Mesothelial cell of epicardium (in vitro differentiated cells): Measurements from ENCODE around the gene MMRN1. TPM values are rescaled to one million over a fixed set of nuclear protein-coding genes. Genes with fewer than 3 reads are reported as not detected.

Experiments
- DNase-seq, 2 experiments: peaks; one replicate each; pipeline ENCODE4 v3.0.0; 2021; ENCODE audit warnings: low spot score in 2 of 2; ENCODE audit not compliant: unreplicated experiment in 2 of 2
- H3K27ac Mint-ChIP-seq: 2 replicates; pipeline ENCODE4 v1.8.0; 2021; ENCODE audit warnings: mixed read lengths
- H3K27me3 Mint-ChIP-seq: 2 replicates; pipeline ENCODE4 v1.8.0; 2021; ENCODE audit warnings: low read depth, mixed read lengths
- H3K36me3 Mint-ChIP-seq: 2 replicates; pipeline ENCODE4 v1.8.0; 2021; ENCODE audit warnings: mixed read lengths
- H3K4me1 Mint-ChIP-seq: 2 replicates; pipeline ENCODE4 v1.8.0; 2021; ENCODE audit warnings: mixed read lengths
- H3K4me3 Mint-ChIP-seq: 2 replicates; pipeline ENCODE4 v1.8.0; 2021; ENCODE audit warnings: mild to moderate bottlenecking, moderate library complexity, mixed read lengths
- H3K9me3 Mint-ChIP-seq: 2 replicates; pipeline ENCODE4 v1.8.0; 2021; ENCODE audit warnings: mixed read lengths
- total RNA-seq: library from RNA; stranded (reverse); gene quantifications from 3 replicates; pipeline ENCODE4 v1.2.1, GENCODE V29; 2021
- TF ChIP-seq, protein P1 (sequence below): fragments of 200-600 bp; sonication (generic); IDR thresholded peaks from one replicate; pipeline ENCODE4 v1.5.0; 2021; ENCODE audit warnings: antibody characterized with exemption; ENCODE audit not compliant: unreplicated experiment

The MMRN1 gene
- total RNA-seq, 1 donor from 2014 or later, result not detected

DNA sequence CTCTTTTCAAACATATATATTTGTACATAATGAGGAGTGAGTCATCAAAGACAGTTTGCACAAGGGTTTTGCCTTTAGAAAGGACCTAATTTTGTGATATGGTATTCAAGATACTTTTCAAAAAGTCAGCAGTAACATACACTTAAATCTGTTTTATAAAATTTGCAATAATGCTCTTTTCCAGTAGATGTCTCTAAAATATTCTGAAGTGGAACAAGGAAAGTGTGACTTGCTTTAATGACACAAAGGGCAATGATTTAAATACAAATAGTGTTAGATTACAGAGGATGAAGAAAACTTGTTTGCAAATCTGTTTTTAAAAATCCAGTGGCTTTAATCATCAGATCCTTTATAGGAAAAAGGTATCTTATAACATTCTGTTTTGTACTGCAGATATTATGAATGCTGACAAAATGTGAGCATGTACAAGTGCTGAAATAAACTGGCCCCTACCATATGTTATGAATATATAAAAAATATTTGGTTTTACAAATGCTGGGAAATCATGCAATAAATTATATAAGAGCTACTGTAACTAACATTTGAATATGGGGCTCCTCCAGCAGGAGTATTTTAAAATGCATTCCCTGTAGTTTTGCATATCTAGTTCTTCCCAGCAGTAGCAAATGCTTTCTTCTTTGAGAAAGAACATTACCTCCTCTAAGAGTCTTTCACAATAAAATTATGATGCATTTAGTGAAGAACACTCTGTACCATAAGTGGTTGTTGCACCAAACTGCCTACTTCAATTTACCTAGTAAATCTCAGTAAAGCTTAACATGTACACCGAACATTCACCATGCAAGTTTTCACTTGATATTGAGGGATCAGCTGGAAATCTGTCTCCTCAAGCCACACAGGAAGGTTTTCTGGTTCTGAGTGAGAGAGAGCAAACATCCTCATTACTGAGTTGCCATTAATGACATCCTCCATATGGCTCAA lies 20.2 kb downstream of the MMRN1 start:
- Mint-ChIP-seq H3K4me1 (peaks cover 18% of the 10 kb centered on the region), H3K9me3 (no peaks in the 10 kb centered on the region), H3K4me3 (no peak overlapping the region), H3K36me3 (no peaks in the 10 kb centered on the region), H3K27me3 (no peaks in the 10 kb centered on the region), H3K27ac (no peak overlapping the region)
- no peak for DNase-seq
- TF ChIP-seq, protein P1, sequence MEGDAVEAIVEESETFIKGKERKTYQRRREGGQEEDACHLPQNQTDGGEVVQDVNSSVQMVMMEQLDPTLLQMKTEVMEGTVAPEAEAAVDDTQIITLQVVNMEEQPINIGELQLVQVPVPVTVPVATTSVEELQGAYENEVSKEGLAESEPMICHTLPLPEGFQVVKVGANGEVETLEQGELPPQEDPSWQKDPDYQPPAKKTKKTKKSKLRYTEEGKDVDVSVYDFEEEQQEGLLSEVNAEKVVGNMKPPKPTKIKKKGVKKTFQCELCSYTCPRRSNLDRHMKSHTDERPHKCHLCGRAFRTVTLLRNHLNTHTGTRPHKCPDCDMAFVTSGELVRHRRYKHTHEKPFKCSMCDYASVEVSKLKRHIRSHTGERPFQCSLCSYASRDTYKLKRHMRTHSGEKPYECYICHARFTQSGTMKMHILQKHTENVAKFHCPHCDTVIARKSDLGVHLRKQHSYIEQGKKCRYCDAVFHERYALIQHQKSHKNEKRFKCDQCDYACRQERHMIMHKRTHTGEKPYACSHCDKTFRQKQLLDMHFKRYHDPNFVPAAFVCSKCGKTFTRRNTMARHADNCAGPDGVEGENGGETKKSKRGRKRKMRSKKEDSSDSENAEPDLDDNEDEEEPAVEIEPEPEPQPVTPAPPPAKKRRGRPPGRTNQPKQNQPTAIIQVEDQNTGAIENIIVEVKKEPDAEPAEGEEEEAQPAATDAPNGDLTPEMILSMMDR, result no peak

DNA sequence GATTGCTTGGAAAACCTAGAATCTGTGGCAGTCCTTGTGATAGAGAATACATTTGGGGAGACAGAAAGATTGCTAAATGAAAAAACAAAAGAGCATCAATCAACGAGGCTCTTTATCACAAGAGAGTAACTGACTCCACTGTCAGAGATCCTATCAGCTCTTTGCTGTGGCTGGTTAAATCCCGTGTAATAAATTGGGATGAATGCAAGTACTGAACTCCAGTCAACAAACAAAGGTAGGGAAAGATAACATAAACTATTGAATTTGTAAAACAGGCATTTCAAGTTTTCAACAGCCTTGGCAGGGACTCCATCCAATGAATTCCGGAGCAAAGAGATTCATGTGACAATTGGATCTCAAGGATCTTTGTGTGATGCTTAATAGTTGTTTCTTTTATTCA lies 21.3 kb downstream of the MMRN1 start:
- DNase-seq, result no peak
- H3K4me3 Mint-ChIP-seq, result no peak overlapping the region
- TF ChIP-seq, protein P1, result no peak
- H3K27ac Mint-ChIP-seq, result no peak overlapping the region
- H3K9me3 Mint-ChIP-seq, result no peaks in the 10 kb centered on the region
- no peaks in the 10 kb centered on the region for H3K27me3 Mint-ChIP-seq
- H3K4me1 Mint-ChIP-seq, result peaks cover 18% of the 10 kb centered on the region
- H3K36me3 Mint-ChIP-seq, result no peaks in the 10 kb centered on the region

DNA sequence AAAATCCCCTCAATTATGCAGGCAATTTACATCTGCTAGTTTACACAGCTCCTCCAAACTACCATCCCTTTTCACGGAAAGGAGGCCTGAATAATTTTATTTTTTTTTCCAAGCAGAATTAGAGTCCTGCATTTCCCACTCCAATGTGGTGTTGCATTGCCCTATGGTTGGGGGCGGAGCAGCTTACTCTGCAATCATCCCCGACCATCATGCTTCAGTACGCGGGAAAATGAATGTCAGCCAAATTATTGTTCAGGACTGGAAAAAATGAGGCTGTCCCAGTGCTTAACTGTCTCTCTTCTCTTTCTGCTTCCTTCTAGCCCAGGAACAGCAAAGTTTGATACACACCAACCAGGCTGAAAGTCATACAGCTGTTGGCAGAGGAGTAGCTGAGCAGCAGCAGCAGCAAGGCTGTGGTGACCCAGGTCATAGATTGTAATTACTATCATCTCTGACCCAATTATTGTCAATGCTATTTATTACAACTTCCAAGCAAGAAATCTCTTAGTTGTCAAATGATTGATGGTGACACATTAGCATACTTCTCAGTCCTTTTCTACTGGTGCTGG lies 28.3 kb downstream of the MMRN1 start:
- no peaks in the 10 kb centered on the region for H3K27me3 Mint-ChIP-seq
- H3K36me3 Mint-ChIP-seq, result no peaks in the 10 kb centered on the region
- no peak overlapping the region for H3K4me3 Mint-ChIP-seq
- H3K9me3 Mint-ChIP-seq, result peaks cover 18% of the 10 kb centered on the region
- TF ChIP-seq, protein P1, result no peak
- H3K4me1 Mint-ChIP-seq, result no peaks in the 10 kb centered on the region
- DNase-seq, result no peak
- no peak overlapping the region for H3K27ac Mint-ChIP-seq

DNA sequence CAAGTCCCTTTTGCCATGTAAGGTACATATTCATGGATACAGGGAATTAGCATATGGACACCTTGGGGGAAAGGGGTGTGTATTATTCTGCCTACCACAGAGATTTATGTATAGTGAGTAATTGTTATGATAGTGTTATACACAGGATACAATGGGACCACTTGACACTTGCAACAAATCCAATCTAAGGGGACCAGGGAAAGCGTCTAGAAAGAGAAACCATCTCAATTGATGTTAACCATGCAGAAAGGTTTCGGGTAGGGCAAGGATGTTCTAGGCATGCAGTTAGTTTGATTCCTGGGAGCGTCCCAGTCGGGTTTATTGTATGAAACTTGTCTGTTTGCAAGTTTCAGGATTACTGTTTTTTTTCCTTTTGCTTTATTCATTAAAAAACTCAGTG lies 34.2 kb downstream of the MMRN1 start:
- H3K36me3 Mint-ChIP-seq, result no peaks in the 10 kb centered on the region
- peaks cover 25% of the 10 kb centered on the region for H3K9me3 Mint-ChIP-seq
- H3K27me3 Mint-ChIP-seq, result no peaks in the 10 kb centered on the region
- no peak overlapping the region for H3K4me3 Mint-ChIP-seq
- TF ChIP-seq, protein P1, result no peak
- DNase-seq, result no peak
- H3K4me1 Mint-ChIP-seq, result peaks cover 3% of the 10 kb centered on the region
- H3K27ac Mint-ChIP-seq, result no peak overlapping the region

DNA sequence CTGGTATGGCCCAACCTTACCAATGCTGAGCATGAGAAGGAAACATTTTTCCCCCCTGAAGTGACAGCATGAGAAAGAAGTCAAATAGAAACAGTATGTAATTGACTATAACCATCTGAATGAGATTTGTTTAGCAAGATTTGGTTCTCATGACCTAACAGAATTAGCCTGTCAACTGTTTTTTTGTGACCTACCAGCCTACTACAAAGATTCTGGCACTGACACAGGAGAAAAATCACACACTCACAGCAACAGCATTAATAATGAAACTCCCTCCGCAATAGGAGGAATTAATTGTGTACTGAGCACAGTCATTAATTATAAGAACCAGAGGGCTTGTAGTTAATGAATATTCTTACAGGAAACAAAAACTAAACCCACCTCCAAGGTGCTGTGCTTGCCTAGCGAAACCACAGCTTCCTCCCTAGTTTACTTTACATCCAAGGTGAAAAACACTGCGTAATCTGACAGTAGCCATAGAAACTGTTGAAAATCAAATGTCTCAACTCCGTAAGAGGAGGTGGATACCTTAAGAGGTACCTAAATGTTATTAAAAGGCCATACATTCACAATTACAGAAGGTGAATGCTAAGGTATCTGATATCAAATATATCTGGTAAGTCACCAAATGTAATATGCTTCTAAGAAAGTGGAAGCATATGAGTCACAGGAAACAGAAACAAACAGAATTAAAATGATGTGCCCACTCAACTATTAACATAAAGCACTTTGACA lies 34.9 kb downstream of the MMRN1 start:
- H3K36me3 Mint-ChIP-seq, result no peaks in the 10 kb centered on the region
- H3K4me3 Mint-ChIP-seq, result no peak overlapping the region
- H3K27me3 Mint-ChIP-seq, result no peaks in the 10 kb centered on the region
- DNase-seq, result no peak
- H3K27ac Mint-ChIP-seq, result no peak overlapping the region
- peaks cover 25% of the 10 kb centered on the region for H3K9me3 Mint-ChIP-seq
- TF ChIP-seq, protein P1, result no peak
- H3K4me1 Mint-ChIP-seq, result peaks cover 3% of the 10 kb centered on the region
